HG02840 (cell line): ENCODE results near the gene IL13RA1.
A peak's percentile ranks its signal among the peaks of the same experiment; 100 is the strongest.
"Not testable (repeated sequence)": the region's sequence is repeated elsewhere in the genome, so short reads cannot be mapped to it uniquely, and the experiment has no call there.

Experiments used
- ATAC-seq: cut with Tn5 transposase; IDR thresholded peaks from one replicate; pipeline ENCODE4 v1.9.1; 2021; ENCODE audit warnings: mild to moderate bottlenecking, moderate library complexity, moderate number of reproducible peaks; ENCODE audit not compliant: unreplicated experiment, low FRiP score

Gene IL13RA1

GRCh38 chrX:118727686-118728339 lies 407 bp downstream of the IL13RA1 start:
- no peak for ATAC-seq

- no peak for ATAC-seq
Measured at GRCh38 chrX:118729042-118729652, 1.7 kb downstream of the IL13RA1 start.

GRCh38 chrX:118730500-118731247 lies 3.3 kb downstream of the IL13RA1 start:
- ATAC-seq: no peak

- ATAC-seq: not testable (repeated sequence)
Measured at GRCh38 chrX:118732551-118732950, 5.1 kb downstream of the IL13RA1 start.

- ATAC-seq: no peak
Measured at GRCh38 chrX:118734909-118735308, 7.5 kb downstream of the IL13RA1 start.

GRCh38 chrX:118736394-118737010 lies 9.1 kb downstream of the IL13RA1 start:
- no peak for ATAC-seq

- no peak for ATAC-seq
Measured at GRCh38 chrX:118739577-118739976, 12.2 kb downstream of the IL13RA1 start.

- ATAC-seq: no peak
Measured at GRCh38 chrX:118740276-118740889, 13.0 kb downstream of the IL13RA1 start.

- ATAC-seq: no peak
Measured at GRCh38 chrX:118742176-118742575, 14.8 kb downstream of the IL13RA1 start.

- no peak for ATAC-seq
Measured at GRCh38 chrX:118745570-118745969, 18.2 kb downstream of the IL13RA1 start.

- ATAC-seq: peak; percentile 80
Measured at GRCh38 chrX:118751950-118752783, 24.8 kb downstream of the IL13RA1 start.

GRCh38 chrX:118755633-118756032 lies 28.2 kb downstream of the IL13RA1 start:
- ATAC-seq: no peak

- ATAC-seq: no peak
Measured at GRCh38 chrX:118756101-118756500, 28.7 kb downstream of the IL13RA1 start.

- ATAC-seq: no peak
Measured at GRCh38 chrX:118758511-118758910, 31.1 kb downstream of the IL13RA1 start.

GRCh38 chrX:118760025-118760424 lies 32.6 kb downstream of the IL13RA1 start:
- no peak for ATAC-seq

- no peak for ATAC-seq
Measured at GRCh38 chrX:118761939-118762707, 34.7 kb downstream of the IL13RA1 start.

GRCh38 chrX:118763489-118763888 lies 36.1 kb downstream of the IL13RA1 start:
- ATAC-seq: no peak

- no peak for ATAC-seq
Measured at GRCh38 chrX:118764122-118764521, 36.7 kb downstream of the IL13RA1 start.

- ATAC-seq: no peak
Measured at GRCh38 chrX:118770133-118770760, 42.8 kb downstream of the IL13RA1 start.
